AG04449 (cell line): ENCODE results near the gene NBDY.
"Not testable (repeated sequence)": the region's sequence is repeated elsewhere in the genome, so short reads cannot be mapped to it uniquely, and the experiment has no call there.

Experiments used
- CTCF ChIA-PET: fragments of 350-600 bp; formaldehyde crosslinking; extraction: SDS; loops from one replicate; lab custom pipeline; 2021; ENCODE audit warnings: antibody characterized with exemption; lab: Yijun Ruan, JAX
- POLR2A ChIA-PET: fragments of 400-600, 350-600 bp; formaldehyde crosslinking; extraction: SDS; loops from one replicate; lab custom pipeline; 2020; ENCODE audit warnings: antibody characterized with exemption, inconsistent platforms; lab: Yijun Ruan, JAX
- DNase-seq: peaks from one replicate; pipeline ENCODE4 v3.0.0-alpha.2; 2010; ENCODE audit warnings: low read depth, low spot score
- H3K4me3 ChIP-seq: 2 replicates; pipeline ENCODE4 v1.5.1; 2011; ENCODE audit warnings: low read depth, mild to moderate bottlenecking, control low read depth, low read length
- CTCF ChIP-seq: IDR thresholded peaks from one replicate; pipeline ENCODE4 v1.5.1; 2011; ENCODE audit warnings: mild to moderate bottlenecking, moderate library complexity, low read length, control low read depth, inconsistent platforms; ENCODE audit not compliant: insufficient read depth; ENCODE audit errors: missing control alignments

Gene NBDY

GRCh38 chrX:56766554-56767347, 37.7 kb downstream of the NBDY start:
- no peak for TF ChIP-seq CTCF
- no peak for DNase-seq
- ChIA-PET POLR2A (no interaction called here), CTCF (interaction anchor here (1.1 kb wide), 1 partner anchor 212 kb away, joined by 3 read pairs; no protein-coding TSS in a partner anchor)
- no peak overlapping the region for H3K4me3 ChIP-seq

DNA sequence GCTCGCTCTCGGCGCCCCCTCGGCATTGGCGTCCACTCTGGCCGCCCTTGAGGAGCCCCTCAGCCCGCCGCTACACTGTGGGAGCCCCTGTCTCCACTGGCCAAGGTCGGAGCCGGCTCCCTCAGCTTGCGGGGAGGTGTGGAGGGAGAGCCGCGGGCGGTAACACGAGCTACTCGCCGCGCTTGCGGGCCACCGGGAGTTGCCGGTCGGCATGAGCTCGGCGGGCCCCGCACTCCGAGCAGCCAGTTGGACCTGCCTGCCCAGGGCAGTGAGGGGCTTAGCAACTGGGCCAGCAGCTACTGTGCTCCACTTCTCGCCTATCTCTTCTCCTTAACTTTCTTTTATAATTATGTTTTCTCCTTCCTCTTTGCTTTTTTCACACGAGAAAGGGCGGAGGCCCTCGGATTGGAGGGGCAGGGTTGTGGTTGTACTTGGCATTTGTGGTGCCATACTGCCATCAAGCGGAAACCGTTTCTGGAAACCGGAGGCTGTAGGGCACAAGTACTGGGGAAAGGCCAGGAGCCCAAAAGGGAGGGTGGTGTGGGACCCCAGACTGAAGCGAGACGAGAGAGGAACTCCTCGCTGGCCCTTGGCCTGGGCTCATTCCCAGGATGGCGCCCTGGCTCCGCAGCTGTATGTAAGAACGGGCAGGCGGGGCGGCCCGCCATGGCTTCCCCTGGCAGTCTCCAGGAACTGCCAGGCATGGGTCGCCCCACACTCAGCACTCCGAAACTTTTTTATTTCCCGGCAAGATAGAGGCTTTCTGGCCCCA, 38.5 kb downstream of the NBDY start:
- DNase-seq, H3K4me3 ChIP-seq, POLR2A ChIA-PET: not testable (repeated sequence)
- CTCF ChIA-PET: interaction anchor here (1.1 kb wide), 1 partner anchor 211 kb away, joined by 3 read pairs; no protein-coding TSS in a partner anchor

DNA sequence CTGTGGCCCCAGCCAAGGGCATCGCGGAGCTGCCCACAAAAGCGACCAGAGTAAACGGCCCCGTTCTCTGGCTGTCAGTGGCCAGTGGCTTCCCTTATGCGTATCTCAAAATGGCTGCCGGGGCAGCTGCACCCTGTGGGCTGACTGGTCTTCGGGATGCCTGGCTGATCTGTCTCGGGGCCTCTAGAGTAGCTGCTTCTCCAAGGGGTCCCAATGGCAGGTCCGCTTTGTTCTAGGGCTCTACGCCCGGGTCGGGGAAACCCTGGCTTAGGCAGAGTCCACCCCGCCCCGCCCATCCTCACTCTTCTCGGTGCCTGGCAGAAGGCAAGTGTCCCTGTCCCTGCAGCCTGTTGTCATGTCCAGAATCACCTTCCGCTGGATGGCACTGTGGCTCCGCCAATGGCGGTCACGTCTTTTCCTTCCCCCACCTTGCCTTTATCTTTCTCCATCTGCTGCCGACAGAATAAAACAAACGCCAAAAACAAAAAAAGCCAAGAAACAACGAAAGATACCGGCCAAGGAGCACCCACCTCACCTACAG, 39.1 kb downstream of the NBDY start:
- CTCF ChIA-PET, H3K4me3 ChIP-seq, POLR2A ChIA-PET, DNase-seq: not testable (repeated sequence)

- POLR2A ChIA-PET, H3K4me3 ChIP-seq, CTCF ChIA-PET, DNase-seq: not testable (repeated sequence)
Measured at GRCh38 chrX:56772675-56773521, 43.9 kb downstream of the NBDY start.

- H3K4me3 ChIP-seq, DNase-seq, CTCF ChIA-PET, POLR2A ChIA-PET: not testable (repeated sequence)
Measured at GRCh38 chrX:56773522-56774060, 44.5 kb downstream of the NBDY start.

DNA sequence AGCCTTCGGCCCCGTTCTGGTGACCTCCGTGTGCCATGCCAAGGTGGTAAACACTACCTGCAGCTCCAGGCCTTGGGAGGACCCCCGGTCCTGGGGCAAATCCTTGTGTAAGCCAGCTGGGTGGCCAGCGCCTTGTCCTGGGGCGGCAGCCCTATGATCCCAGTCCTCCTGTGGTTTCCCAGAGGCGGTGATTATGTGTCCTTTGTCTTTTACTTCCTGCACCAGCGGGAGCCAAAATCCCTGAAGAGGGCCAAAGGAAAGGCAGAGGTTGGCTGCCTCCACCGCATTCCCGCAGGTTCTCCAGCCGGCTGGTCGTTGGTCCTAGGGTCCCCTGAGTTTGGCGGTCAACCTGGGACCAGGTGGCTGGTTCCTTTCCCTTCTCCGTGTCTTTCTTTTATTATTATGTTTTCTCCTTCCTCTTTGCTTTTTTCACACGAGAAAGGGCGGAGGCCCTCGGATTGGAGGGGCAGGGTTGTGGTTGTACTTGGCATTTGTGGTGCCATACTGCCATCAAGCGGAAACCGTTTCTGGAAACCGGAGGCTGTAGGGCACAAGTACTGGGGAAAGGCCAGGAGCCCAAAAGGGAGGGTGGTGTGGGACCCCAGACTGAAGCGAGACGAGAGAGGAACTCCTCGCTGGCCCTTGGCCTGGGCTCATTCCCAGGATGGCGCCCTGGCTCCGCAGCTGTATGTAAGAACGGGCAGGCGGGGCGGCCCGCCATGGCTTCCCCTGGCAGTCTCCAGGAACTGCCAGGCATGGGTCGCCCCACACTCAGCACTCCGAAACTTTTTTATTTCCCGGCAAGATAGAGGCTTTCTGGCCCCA, 49.3 kb downstream of the NBDY start:
- DNase-seq, H3K4me3 ChIP-seq, CTCF ChIA-PET, POLR2A ChIA-PET: not testable (repeated sequence)

DNA sequence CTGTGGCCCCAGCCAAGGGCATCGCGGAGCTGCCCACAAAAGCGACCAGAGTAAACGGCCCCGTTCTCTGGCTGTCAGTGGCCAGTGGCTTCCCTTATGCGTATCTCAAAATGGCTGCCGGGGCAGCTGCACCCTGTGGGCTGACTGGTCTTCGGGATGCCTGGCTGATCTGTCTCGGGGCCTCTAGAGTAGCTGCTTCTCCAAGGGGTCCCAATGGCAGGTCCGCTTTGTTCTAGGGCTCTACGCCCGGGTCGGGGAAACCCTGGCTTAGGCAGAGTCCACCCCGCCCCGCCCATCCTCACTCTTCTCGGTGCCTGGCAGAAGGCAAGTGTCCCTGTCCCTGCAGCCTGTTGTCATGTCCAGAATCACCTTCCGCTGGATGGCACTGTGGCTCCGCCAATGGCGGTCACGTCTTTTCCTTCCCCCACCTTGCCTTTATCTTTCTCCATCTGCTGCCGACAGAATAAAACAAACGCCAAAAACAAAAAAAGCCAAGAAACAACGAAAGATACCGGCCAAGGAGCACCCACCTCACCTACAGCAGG, 50.0 kb downstream of the NBDY start:
- CTCF ChIA-PET, H3K4me3 ChIP-seq, POLR2A ChIA-PET, DNase-seq: not testable (repeated sequence)

GRCh38 chrX:56780681-56781649, 51.9 kb downstream of the NBDY start:
- POLR2A ChIA-PET, H3K4me3 ChIP-seq, DNase-seq, CTCF ChIA-PET: not testable (repeated sequence)
